MCF 10A (cell line): ENCODE data around the gene COLEC12. TPM values are rescaled to one million over a fixed set of nuclear protein-coding genes. Genes with fewer than 3 reads are reported as not detected.

ENCODE experiments used
- BruUV-seq: library from RNA; stranded (reverse); fragments of 400-500 nt; replicated peaks from 2 replicates; lab custom pipeline; 2021; lab: Mats Ljungman, UMichigan
- CTCF ChIA-PET: fragments of 300-600 bp; sonication (Branson Sonifier 250); formaldehyde crosslinking; extraction: SDS; loops from one replicate; lab custom pipeline; 2021; ENCODE audit warnings: antibody characterized with exemption, inconsistent platforms; lab: Yijun Ruan, JAX
- POLR2A ChIA-PET: fragments of 300-600, 350-650 bp; sonication (Branson Sonifier 250); formaldehyde crosslinking; extraction: SDS; loops from one replicate; lab custom pipeline; 2020; ENCODE audit warnings: antibody characterized with exemption, inconsistent platforms; lab: Yijun Ruan, JAX
- DNase-seq: peaks from one replicate; pipeline ENCODE4 v3.0.0-alpha.2; 2018; ENCODE audit not compliant: unreplicated experiment
- H3K27ac Mint-ChIP-seq: one replicate; pipeline ENCODE4 v1.8.0; 2022; ENCODE audit warnings: mild to moderate bottlenecking, low read depth, mixed read lengths; ENCODE audit not compliant: unreplicated experiment
- H3K27me3 Mint-ChIP-seq: one replicate; pipeline ENCODE4 v1.8.0; 2022; ENCODE audit warnings: mixed read lengths; ENCODE audit not compliant: insufficient read depth, unreplicated experiment
- H3K36me3 Mint-ChIP-seq: one replicate; pipeline ENCODE4 v1.8.0; 2022; ENCODE audit warnings: mild to moderate bottlenecking, moderate library complexity, mixed read lengths; ENCODE audit not compliant: insufficient read depth, unreplicated experiment
- H3K4me1 Mint-ChIP-seq: one replicate; pipeline ENCODE4 v1.8.0; 2022; ENCODE audit warnings: mixed read lengths; ENCODE audit not compliant: insufficient read depth, unreplicated experiment
- H3K4me3 Mint-ChIP-seq: one replicate; pipeline ENCODE4 v1.8.0; 2022; ENCODE audit warnings: mild to moderate bottlenecking, moderate library complexity, mixed read lengths; ENCODE audit not compliant: unreplicated experiment
- H3K9me3 Mint-ChIP-seq: one replicate; pipeline ENCODE4 v1.8.0; 2022; ENCODE audit warnings: mixed read lengths; ENCODE audit not compliant: unreplicated experiment
- CTCF ChIP-seq: fragments of 200-600 bp; IDR thresholded peaks from one replicate; pipeline ENCODE4 v1.8.0; 2022; ENCODE audit warnings: antibody characterized with exemption, mild to moderate bottlenecking; ENCODE audit not compliant: unreplicated experiment
- intact Hi-C: fragments of 100-400 bp; cut with micrococcal nuclease; formaldehyde crosslinking; loops from 2 replicates; pipeline ENCODE4 v1.14.1; 2022
- total RNA-seq: library from RNA; stranded (reverse); gene quantifications from 2 replicates; pipeline ENCODE4 v1.2.3, GENCODE V29; 2022

Gene COLEC12
- total RNA-seq, 1 experiment from 2014 or later: 0.05 TPM

- no peak overlapping the region for H3K27ac Mint-ChIP-seq
- no TSS peak for BruUV-seq
- H3K36me3 Mint-ChIP-seq: no peaks in the 10 kb centered on the region
- CTCF ChIA-PET: interaction anchor here (0.6 kb wide), 1 partner anchor 167 kb away, joined by 3 read pairs; no protein-coding TSS in a partner anchor
- no peaks in the 10 kb centered on the region for H3K4me1 Mint-ChIP-seq
- POLR2A ChIA-PET: no interaction called here
- no peaks in the 10 kb centered on the region for H3K27me3 Mint-ChIP-seq
- peak; percentile 38 for DNase-seq
- no peak overlapping the region for H3K4me3 Mint-ChIP-seq
- intact Hi-C loops: no loop called here
- TF ChIP-seq CTCF: no peak
- peaks cover 28% of the 10 kb centered on the region for H3K9me3 Mint-ChIP-seq
These were observed 42.7 kb downstream of the COLEC12 start for GRCh38 chr18:457521-458412.

DNA sequence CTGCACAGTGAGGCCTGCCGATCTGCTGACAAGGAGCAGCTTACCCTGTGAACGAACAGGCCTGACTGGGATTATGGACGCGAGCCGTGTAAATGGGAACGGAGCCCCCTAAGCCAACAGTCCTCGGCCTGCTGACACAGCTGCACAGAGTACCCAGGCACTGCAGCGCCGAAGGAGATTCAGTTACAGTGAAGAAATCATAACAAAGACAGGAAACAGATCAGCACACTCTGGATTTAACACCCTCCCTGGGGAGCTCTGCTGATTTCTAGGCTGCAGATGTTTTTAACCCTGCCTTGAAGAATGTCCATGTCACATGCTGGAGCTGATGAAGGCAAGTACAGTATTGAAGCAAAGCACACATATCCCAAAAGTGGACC, 43.4 kb downstream of the COLEC12 start:
- H3K36me3 Mint-ChIP-seq: no peaks in the 10 kb centered on the region
- no peaks in the 10 kb centered on the region for H3K4me1 Mint-ChIP-seq
- H3K9me3 Mint-ChIP-seq: peaks cover 28% of the 10 kb centered on the region
- H3K4me3 Mint-ChIP-seq: no peak overlapping the region
- no peaks in the 10 kb centered on the region for H3K27me3 Mint-ChIP-seq
- ChIA-PET POLR2A (no interaction called here), CTCF (interaction anchor here (0.6 kb wide), 2 partner anchors 61 to 167 kb away, joined by 3 read pairs; no protein-coding TSS in a partner anchor)
- BruUV-seq: no TSS peak
- no peak overlapping the region for H3K27ac Mint-ChIP-seq
- TF ChIP-seq CTCF: no peak
- intact Hi-C loops: no loop called here
- peak; percentile 50 for DNase-seq

- H3K4me3 Mint-ChIP-seq: no peak overlapping the region
- TF ChIP-seq CTCF: no peak
- peaks cover 23% of the 10 kb centered on the region for H3K9me3 Mint-ChIP-seq
- POLR2A ChIA-PET: no interaction called here
- CTCF ChIA-PET: interaction anchor here (0.6 kb wide), 1 partner anchor 62 kb away, joined by 3 read pairs; no protein-coding TSS in a partner anchor
- DNase-seq: no peak
- H3K36me3 Mint-ChIP-seq: no peaks in the 10 kb centered on the region
- H3K27ac Mint-ChIP-seq: no peak overlapping the region
- intact Hi-C loops: no loop called here
- no peaks in the 10 kb centered on the region for H3K4me1 Mint-ChIP-seq
- H3K27me3 Mint-ChIP-seq: no peaks in the 10 kb centered on the region
- no TSS peak for BruUV-seq
These were observed 44.0 kb downstream of the COLEC12 start for GRCh38 chr18:456361-457139.

DNA sequence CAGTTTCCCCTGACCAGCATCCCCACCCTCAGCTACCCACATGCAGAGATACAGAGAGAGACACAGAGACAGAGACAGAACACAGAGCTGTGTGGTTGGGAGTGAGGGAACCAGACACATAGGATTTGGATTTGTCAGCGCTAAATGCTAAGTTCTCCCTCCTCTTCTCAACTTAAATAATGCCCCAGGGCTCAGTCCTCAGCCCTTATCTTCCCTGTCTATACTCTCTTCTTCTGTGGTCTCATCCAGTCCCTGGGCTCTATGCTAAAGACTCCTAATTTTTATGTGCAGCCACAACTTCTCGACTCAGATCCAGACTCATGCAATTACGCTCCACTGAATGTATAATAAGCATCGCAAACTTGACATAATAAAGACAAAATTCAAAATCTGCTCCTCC, 47.1 kb downstream of the COLEC12 start:
- Mint-ChIP-seq H3K4me1 (no peaks in the 10 kb centered on the region), H3K27ac (no peak overlapping the region), H3K9me3 (peaks cover 26% of the 10 kb centered on the region), H3K27me3 (no peaks in the 10 kb centered on the region), H3K4me3 (no peak overlapping the region), H3K36me3 (no peaks in the 10 kb centered on the region)
- intact Hi-C loops: no loop called here
- CTCF ChIA-PET: interaction anchor here (0.7 kb wide), 1 partner anchor 72 kb away, joined by 3 read pairs; no protein-coding TSS in a partner anchor
- POLR2A ChIA-PET: no interaction called here
- DNase-seq: no peak
- BruUV-seq: no TSS peak
- TF ChIP-seq CTCF: no peak
